Forelimb muscle (tissue), 1 donor: ENCODE data around the gene FARS2. TPM values are rescaled to one million over a fixed set of nuclear protein-coding genes. Genes with fewer than 3 reads are reported as not detected.

ENCODE experiments used
- DNase-seq: peaks from one replicate; pipeline ENCODE4 v3.0.0-alpha.2; 2013; ENCODE audit warnings: low read depth
- polyA plus RNA-seq: library from polyadenylated mRNA; unstranded; fragments of 120-200 nt; gene quantifications from one replicate; pipeline ENCODE4 v1.2.1, GENCODE V29; 2013; ENCODE audit not compliant: insufficient read length

The FARS2 gene
- polyA plus RNA-seq, 1 donor = 10.3 TPM

DNA sequence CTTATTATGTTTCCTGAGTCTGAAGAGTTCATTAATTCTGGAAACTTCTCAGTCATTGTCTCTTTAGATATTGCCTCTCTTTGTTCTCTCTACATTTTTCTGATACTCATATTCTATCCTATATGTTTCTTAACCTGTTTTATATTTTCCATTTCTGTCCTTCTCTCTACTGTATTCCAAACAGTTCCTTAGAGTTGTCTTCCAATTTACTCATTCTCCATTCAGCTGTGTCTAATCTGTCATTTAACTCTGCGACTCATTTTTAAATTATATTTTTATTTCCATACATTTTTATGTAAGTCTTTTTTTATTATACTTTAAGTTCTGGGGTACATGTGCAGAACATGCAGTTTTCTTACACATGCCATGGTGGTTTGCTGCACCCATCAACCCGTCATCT lies 493.6 kb downstream of the FARS2 start:
- DNase-seq = no peak

DNA sequence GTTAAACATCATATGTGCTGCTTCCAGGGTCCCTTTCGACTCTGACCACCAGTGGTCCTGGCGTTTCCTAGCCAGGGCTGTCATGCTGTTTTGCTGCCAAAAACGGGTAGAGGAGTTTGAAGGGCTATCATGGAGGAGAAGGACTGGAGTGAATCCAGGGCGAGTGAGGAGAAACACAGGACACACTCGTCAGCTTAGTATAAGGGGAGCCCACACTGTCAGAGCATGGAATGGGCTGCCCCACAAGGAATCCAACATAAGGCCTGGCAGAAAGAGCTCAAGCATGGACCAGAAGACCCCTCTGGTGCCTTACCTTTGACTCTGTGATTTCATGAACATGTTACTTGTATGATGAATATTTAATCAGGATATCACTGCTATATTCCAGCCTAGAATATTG lies 498.3 kb downstream of the FARS2 start:
- no peak for DNase-seq

DNA sequence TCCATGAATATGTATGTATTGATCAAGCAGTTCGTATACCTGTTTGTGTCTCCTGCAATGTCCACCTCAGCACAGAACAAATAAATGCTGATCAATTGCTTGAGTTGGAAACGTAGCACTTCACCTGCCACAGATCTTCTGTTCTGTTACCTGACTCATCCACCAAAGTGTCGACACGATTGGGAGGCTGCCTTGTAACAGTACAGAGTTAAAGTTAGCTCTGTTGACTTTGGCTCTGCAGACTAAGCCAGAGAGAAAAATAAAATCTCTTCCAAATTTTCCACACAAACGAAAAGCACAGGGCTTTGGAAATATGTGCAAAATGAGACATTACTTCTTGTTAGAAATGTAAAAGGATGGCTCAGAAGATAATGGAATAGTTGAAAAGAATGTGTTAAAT lies 500.1 kb downstream of the FARS2 start:
- no peak for DNase-seq

DNA sequence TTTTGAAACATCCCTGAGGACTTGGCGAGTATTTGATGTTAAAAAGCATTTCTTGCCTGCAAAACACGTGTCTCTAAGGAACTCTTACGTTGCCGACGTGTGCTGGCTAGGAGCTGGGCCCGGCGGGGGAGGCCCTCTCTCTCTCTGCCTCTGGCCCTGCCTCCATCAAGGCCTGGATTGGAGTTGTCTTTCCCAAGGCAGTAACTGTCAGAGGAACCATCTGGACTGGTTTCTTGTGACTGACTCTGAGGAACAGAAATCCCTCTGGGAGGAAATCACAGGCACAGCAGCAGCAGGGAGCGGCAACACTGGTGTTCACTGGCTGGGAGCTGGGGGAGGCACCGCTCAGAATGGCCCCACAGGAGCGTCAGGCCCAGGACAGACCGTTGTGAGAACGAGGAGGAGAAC lies 501.3 kb downstream of the FARS2 start:
- no peak for DNase-seq

DNA sequence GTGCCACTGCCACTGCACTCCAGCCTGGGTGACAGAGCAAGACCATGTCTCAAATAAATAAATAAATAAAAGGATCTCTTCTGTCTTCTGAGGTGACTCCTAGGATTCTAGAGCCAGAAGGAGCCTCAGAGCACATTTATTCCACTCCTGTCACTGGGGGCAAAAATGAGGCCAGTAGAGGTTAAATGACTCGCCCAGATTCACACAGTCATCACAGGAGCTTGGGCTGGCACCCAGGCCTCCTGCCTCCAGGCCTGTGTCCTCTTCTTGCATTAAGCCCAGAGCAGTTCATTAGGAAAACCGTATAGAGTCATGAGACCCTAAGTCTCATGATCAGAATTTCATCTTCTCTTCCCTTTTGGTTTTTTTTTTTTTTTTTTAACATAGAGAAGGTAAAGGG lies 502.1 kb downstream of the FARS2 start:
- DNase-seq = no peak

GRCh38 chr6:5763871-5764270 lies 502.6 kb downstream of the FARS2 start:
- no peak for DNase-seq

- DNase-seq = peak; percentile 32
Measured at GRCh38 chr6:5764401-5764955, 503.2 kb downstream of the FARS2 start.

GRCh38 chr6:5765141-5765760 lies 503.9 kb downstream of the FARS2 start:
- DNase-seq = no peak

- DNase-seq = no peak
Measured at GRCh38 chr6:5766260-5766659, 504.9 kb downstream of the FARS2 start.

- DNase-seq = no peak
Measured at GRCh38 chr6:5767471-5767870, 506.2 kb downstream of the FARS2 start.

DNA sequence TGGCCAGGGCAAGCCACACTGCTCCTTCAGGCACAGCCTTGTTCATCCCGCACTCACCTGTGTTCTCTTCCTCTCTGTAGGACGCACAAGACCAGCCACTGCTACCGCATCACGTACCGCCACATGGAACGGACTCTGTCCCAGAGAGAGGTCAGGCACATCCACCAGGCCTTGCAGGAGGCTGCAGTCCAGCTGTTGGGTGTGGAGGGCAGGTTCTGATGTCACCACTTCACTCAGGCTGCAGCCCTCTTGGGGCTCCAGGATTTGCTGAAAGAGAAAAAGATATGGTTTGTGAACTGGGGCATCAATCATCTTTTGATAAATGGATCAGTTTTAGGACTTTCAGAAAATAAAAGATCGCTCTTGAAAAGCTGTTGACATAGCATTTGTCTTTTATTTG lies 509.9 kb downstream of the FARS2 start:
- no peak for DNase-seq

DNA sequence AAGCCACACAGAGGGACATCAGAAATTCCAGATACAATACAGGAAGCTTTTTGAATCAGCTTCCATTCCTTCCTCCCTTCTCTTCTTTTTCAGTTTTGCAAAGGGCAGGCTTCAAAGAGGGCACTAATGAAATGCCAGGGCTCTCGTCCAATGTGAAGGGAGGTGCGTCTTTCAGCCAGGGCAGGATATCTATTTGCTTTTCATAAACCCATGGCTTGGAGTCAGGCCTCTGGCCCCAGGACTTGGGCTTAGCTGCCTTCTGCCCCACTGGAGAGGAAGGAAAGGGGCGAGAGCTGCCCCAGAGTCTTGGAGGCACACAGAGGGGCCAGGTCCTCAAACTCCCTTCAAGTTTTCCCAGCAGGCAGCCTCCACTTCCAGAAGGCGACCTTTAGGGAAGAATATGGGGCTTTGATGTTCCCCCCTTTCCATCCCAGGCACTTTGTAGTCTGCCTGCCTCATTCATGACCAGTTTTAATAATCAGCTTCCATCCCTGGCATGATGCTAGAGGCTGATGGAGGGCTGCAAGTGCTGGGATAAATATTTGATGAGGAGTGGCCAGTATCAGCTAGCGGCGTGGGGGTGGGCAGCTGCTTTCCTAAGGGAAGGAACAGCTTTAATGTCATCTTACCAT lies 510.6 kb downstream of the FARS2 start:
- no peak for DNase-seq

GRCh38 chr6:5772408-5773120 lies 511.3 kb downstream of the FARS2 start:
- no peak for DNase-seq

GRCh38 chr6:5776104-5776503 lies 514.8 kb downstream of the FARS2 start:
- no peak for DNase-seq

- no peak for DNase-seq
Measured at GRCh38 chr6:5776706-5777390, 515.5 kb downstream of the FARS2 start.

DNA sequence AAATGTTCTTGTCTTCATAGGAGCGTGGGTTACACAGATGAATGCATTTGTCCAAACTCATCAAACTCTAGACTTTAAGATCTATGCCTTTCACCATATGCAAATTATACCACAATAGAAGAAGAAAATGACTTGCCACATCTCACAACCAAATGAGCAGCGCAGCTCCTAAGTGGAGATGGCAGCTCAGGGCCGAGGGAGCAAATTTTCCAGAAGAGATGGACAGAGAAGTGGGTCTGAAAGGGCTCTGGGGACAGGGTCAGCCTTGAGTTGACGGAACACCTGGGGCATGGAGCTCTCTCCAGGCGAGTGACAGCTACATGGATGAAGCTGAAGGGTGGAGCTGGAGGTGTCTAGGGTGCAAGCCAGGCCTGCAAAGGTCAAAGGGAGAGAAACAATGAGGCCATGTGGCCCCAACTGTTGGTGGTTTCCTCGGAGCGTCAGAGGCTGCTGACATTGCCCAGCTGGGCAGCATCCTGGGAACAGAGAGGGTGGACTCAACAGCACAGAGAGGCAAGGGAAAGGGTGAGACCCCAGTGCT lies 517.1 kb downstream of the FARS2 start:
- DNase-seq = no peak

DNA sequence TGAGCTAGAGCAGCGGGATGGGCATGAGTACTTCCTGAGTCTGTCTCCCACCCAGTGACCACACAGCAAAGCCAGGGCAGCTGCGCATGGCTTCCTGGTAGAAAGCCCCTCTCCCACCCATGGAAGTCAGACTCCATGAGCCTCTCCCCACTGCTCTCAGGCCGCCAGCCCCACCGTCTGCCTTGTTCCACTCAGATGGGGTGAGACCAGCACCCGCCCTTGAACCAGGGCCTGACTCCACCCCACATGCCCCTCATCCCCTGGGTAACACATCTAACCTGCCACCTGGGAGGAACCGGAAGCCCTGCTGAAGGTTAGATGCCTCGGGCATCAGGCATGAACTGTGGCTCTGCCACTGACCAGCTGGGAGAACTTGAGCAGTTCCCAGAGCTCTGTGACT lies 517.6 kb downstream of the FARS2 start:
- no peak for DNase-seq

DNA sequence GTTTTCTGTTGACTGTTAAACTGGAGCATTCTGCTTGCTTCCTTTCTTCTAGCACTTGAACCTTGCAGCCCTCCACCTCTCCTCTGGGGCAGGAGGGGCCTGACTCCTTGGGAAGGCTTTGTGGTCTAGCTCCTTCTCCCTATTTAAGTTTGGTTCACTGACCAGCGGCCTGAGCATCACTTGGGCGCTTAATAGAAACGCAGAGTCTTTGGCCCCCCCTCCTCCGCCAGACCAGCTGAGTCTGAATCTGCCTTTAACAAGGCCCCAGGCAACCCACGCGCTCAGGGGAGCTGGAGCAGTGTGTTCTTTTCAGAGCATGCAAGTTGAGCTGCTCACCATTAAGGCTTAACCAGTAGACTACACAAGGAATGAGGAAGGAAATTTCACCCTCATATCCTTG lies 519.7 kb downstream of the FARS2 start:
- DNase-seq = no peak

DNA sequence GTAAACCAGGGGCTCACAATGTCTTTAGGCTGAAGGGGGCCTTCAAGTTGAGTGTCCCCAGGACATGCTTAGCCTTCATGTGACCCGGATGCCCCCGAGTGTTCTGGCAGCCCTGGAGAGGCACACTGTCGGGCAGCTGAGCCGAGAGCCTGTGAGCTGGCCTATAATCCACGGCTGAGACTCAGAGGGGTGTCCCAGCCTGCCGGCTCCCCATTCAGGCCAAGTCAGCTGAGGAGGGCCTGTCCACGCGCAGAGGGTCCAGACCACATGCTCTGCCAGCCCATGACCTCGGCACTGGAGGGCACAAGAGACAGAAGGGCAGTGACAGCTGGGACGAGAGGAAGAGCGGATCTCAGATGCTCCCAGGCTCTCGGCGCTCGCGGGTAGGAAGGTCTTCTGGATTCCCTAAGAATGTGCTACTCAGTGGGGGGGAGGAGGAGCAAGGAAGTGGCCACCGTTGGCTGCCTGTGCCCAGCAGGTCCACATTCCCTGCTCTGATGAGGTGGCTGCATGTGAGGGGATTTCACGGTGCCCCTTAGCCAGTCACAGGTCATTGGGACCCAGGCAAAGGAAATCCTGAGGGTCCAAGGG lies 520.7 kb downstream of the FARS2 start:
- no peak for DNase-seq

- no peak for DNase-seq
Measured at GRCh38 chr6:5782783-5783547, 521.7 kb downstream of the FARS2 start.

GRCh38 chr6:5783584-5784089 lies 522.3 kb downstream of the FARS2 start:
- no peak for DNase-seq
